ENCODE data around the gene XKRX. TPM values are rescaled to one million over a fixed set of nuclear protein-coding genes. Genes with fewer than 3 reads are reported as not detected.

The XKRX gene
- total RNA-seq, 1 donor from 2014 or later: 1.5 TPM

DNA sequence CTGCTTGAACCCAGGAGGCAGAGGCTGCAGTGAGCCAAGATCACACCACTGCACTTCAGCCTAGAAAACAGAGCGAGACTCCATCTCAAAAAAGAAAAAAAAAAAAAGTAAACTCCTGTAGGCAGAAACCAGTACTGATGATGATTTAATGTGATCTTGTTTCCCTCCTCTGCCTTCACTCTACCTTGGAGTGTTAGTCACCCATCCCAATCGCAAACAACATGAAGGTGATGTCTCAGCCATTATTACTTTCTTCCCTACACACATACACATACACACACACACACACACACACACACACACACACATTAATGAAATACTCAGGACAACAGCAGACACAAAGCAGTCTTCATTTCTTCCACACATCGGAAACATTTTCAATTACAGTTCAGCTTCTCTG is 15.6 kb downstream of the XKRX start:
- Histone ChIP-seq H3K4me1 (no peaks in the 10 kb centered on the region), H3K4me3 (no peak overlapping the region), H3K4me2 (no peak overlapping the region), H3K27me3 (no peaks in the 10 kb centered on the region), H3K9ac (no peak overlapping the region), H3K79me2 (ENCODE audit: low read depth) (no peaks in the 10 kb centered on the region), H3K36me3 (no peaks in the 10 kb centered on the region), H3K9me3 (ENCODE audit: low read depth) (no peaks in the 10 kb centered on the region), H3K27ac (no peak overlapping the region), H3F3A (ENCODE audit: low read depth) (no peaks in the 10 kb centered on the region), H4K20me1 (ENCODE audit: low read depth) (no peaks in the 10 kb centered on the region), H2AFZ (replicated peaks) (no peak overlapping the region)
- Mint-ChIP-seq H3K27ac (no peak overlapping the region), H3K9me3 (peaks cover 6% of the 10 kb centered on the region), H3K36me3 (no peaks in the 10 kb centered on the region), H3K4me1 (no peaks in the 10 kb centered on the region), H3K4me3 (no peak overlapping the region), H3K27me3 (ENCODE audit: insufficient read depth, low read depth) (peaks cover 2% of the 10 kb centered on the region)
- DNase-seq (ENCODE audit: low spot score): no peak
- TF ChIP-seq, protein P1, sequence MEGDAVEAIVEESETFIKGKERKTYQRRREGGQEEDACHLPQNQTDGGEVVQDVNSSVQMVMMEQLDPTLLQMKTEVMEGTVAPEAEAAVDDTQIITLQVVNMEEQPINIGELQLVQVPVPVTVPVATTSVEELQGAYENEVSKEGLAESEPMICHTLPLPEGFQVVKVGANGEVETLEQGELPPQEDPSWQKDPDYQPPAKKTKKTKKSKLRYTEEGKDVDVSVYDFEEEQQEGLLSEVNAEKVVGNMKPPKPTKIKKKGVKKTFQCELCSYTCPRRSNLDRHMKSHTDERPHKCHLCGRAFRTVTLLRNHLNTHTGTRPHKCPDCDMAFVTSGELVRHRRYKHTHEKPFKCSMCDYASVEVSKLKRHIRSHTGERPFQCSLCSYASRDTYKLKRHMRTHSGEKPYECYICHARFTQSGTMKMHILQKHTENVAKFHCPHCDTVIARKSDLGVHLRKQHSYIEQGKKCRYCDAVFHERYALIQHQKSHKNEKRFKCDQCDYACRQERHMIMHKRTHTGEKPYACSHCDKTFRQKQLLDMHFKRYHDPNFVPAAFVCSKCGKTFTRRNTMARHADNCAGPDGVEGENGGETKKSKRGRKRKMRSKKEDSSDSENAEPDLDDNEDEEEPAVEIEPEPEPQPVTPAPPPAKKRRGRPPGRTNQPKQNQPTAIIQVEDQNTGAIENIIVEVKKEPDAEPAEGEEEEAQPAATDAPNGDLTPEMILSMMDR (IDR thresholded peaks at IDR 0.05): no peak
- TF ChIP-seq EZH2phosphoT487 (IDR thresholded peaks at IDR 0.05) (no peak), EZH2 (IDR thresholded peaks at IDR 0.05) (no peak)

DNA sequence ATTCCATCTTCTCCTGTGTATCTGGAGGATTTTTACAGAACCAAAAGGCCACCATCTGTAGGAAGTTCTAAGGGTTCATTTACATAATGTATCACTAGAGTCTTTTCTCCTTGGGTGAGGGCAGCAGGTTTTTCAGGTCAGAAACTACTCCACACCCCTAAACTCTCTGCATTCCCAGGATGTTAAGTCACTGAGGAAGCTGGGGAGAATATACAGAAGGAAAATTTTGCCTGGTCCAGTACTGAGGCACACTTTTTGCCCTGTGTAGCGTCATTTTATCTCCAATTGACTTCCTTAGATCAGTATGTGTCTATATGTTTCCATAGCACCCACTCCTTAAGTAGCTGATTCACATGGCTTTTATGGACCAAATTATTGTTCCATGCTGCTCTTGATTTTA is 17.0 kb downstream of the XKRX start:
- H3K4me1 ChIP-seq: no peaks in the 10 kb centered on the region
- peaks cover 2% of the 10 kb centered on the region for H3K27me3 Mint-ChIP-seq (ENCODE audit: insufficient read depth, low read depth)
- H3K36me3 Mint-ChIP-seq: no peaks in the 10 kb centered on the region

GRCh38 chrX:100905620-100906019 is 23.1 kb downstream of the XKRX start:
- TF ChIP-seq, protein P1 (IDR thresholded peaks at IDR 0.05): no peak
- TF ChIP-seq EZH2 (IDR thresholded peaks at IDR 0.05): no peak
- no peak for TF ChIP-seq EZH2phosphoT487 (IDR thresholded peaks at IDR 0.05)
- Histone ChIP-seq H3K27me3 (no peaks in the 10 kb centered on the region), H3K79me2 (ENCODE audit: low read depth) (no peaks in the 10 kb centered on the region), H3K4me2 (no peak overlapping the region), H3K4me1 (no peaks in the 10 kb centered on the region), H3F3A (ENCODE audit: low read depth) (no peaks in the 10 kb centered on the region), H3K9ac (no peak overlapping the region), H4K20me1 (ENCODE audit: low read depth) (no peaks in the 10 kb centered on the region), H3K4me3 (no peak overlapping the region), H3K9me3 (ENCODE audit: low read depth) (peaks cover 4% of the 10 kb centered on the region), H3K36me3 (no peaks in the 10 kb centered on the region), H2AFZ (replicated peaks) (no peak overlapping the region), H3K27ac (no peak overlapping the region)
- H3K27ac Mint-ChIP-seq: no peak overlapping the region
- no peaks in the 10 kb centered on the region for H3K36me3 Mint-ChIP-seq
- no peak for DNase-seq (ENCODE audit: low spot score)
- H3K4me1 Mint-ChIP-seq: no peaks in the 10 kb centered on the region
- H3K4me3 Mint-ChIP-seq: no peak overlapping the region
- H3K27me3 Mint-ChIP-seq (ENCODE audit: insufficient read depth, low read depth): no peaks in the 10 kb centered on the region
- H3K9me3 Mint-ChIP-seq: peaks cover 8% of the 10 kb centered on the region

More for the DNA sequence above, 17.0 kb downstream of the XKRX start:
- no peaks in the 10 kb centered on the region for H3K79me2 ChIP-seq (ENCODE audit: low read depth)
- H3K36me3 ChIP-seq: no peaks in the 10 kb centered on the region
- no peak overlapping the region for H3K27ac Mint-ChIP-seq
- H2AFZ ChIP-seq (replicated peaks): no peak overlapping the region
- no peak for TF ChIP-seq EZH2phosphoT487 (IDR thresholded peaks at IDR 0.05)
- TF ChIP-seq, protein P1 (IDR thresholded peaks at IDR 0.05): no peak
- TF ChIP-seq EZH2 (IDR thresholded peaks at IDR 0.05): no peak
- H4K20me1 ChIP-seq (ENCODE audit: low read depth): no peaks in the 10 kb centered on the region
- H3K4me3 Mint-ChIP-seq: no peak overlapping the region
- no peaks in the 10 kb centered on the region for H3K27me3 ChIP-seq
- H3K9ac ChIP-seq: no peak overlapping the region
- H3K4me3 ChIP-seq: no peak overlapping the region
- no peaks in the 10 kb centered on the region for H3F3A ChIP-seq (ENCODE audit: low read depth)
- H3K9me3 ChIP-seq (ENCODE audit: low read depth): peaks cover 4% of the 10 kb centered on the region
- H3K4me1 Mint-ChIP-seq: no peaks in the 10 kb centered on the region
- no peak overlapping the region for H3K4me2 ChIP-seq
- H3K9me3 Mint-ChIP-seq: peaks cover 6% of the 10 kb centered on the region
- DNase-seq (ENCODE audit: low spot score): no peak
- no peak overlapping the region for H3K27ac ChIP-seq

All from neural progenitor cell (in vitro differentiated cells).